HEK293T (cell line): ENCODE results near the gene WASF1.

Experiments
- ARNT ChIP-seq: fragments of 450-650 bp; IDR thresholded peaks from 2 replicates; pipeline ENCODE4 v1.6.1; 2017; ENCODE audit warnings: mild to moderate bottlenecking
- BHLHE40 ChIP-seq: fragments of 450-650 bp; IDR thresholded peaks from 2 replicates; pipeline ENCODE4 v1.6.1; 2016; ENCODE audit warnings: mild to moderate bottlenecking, moderate library complexity, borderline replicate concordance
- ELF4 ChIP-seq: fragments of 450-650 bp; IDR thresholded peaks from 2 replicates; pipeline ENCODE4 v1.6.1; 2017; ENCODE audit warnings: antibody characterized with exemption
- FOXK2 ChIP-seq: fragments of 450-650 bp; IDR thresholded peaks from 2 replicates; pipeline ENCODE4 v1.6.1; 2016; ENCODE audit warnings: mild to moderate bottlenecking
- LEF1 ChIP-seq: fragments of 450-650 bp; IDR thresholded peaks from 2 replicates; pipeline ENCODE4 v1.6.1; 2017; ENCODE audit warnings: mild to moderate bottlenecking, borderline replicate concordance
- PKNOX1 ChIP-seq: fragments of 450-650 bp; IDR thresholded peaks from 2 replicates; pipeline ENCODE4 v1.6.1; 2016
- SP1 ChIP-seq: fragments of 450-650 bp; IDR thresholded peaks from 2 replicates; pipeline ENCODE4 v1.6.1; 2017

GRCh38 chr6:110054664-110055386, 124.6 kb downstream of the WASF1 start:
- TF ChIP-seq FOXK2, result no peak
- TF ChIP-seq ARNT, result no peak
- no peak for TF ChIP-seq LEF1
- TF ChIP-seq ELF4, result no peak
- no peak for TF ChIP-seq BHLHE40
- no peak for TF ChIP-seq SP1
- no peak for TF ChIP-seq PKNOX1
